Testis (tissue), 3 donors: Measurements from ENCODE around the gene PTRH1. TPM values are rescaled to one million over a fixed set of nuclear protein-coding genes. Genes with fewer than 3 reads are reported as not detected.

Source experiments
- DNase-seq: peaks from one replicate; pipeline ENCODE4 v3.0.0-alpha.2; 2019
- H3K27ac ChIP-seq, 2 donors: fragments of 200-600 bp; sonication (generic); one replicate each; pipeline ENCODE4 v1.5.1; 2019
- H3K27me3 ChIP-seq: fragments of 200-600 bp; sonication (generic); one replicate; pipeline ENCODE4 v1.5.1; 2019
- H3K36me3 ChIP-seq: fragments of 200-600 bp; sonication (generic); one replicate; pipeline ENCODE4 v1.5.1; 2017; ENCODE audit warnings: low read depth; ENCODE audit errors: missing control alignments
- H3K4me1 ChIP-seq: fragments of 200-600 bp; sonication (generic); one replicate; pipeline ENCODE4 v1.5.1; 2019
- H3K4me3 ChIP-seq, 2 donors: fragments of 200-600 bp; sonication (generic); one replicate each; pipeline ENCODE4 v1.5.1; 2017 to 2019
- H3K9me3 ChIP-seq: fragments of 200-600 bp; sonication (generic); one replicate; pipeline ENCODE4 v1.5.1; 2017
- POLR2A ChIP-seq: fragments of 450-650 bp; IDR thresholded peaks from one replicate; pipeline ENCODE4 v1.6.1; 2017; ENCODE audit warnings: antibody characterized with exemption, mild to moderate bottlenecking, moderate library complexity
- WGBS, 2 donors: methylation state at CpG; one replicate each; pipeline ENCODE4 v1.1.5; 2018; 5-methylcytosine and 5-hydroxymethylcytosine counted together
- intact Hi-C: fragments of 100-400 bp; cut with DNase I; formaldehyde crosslinking; loops from one replicate; pipeline ENCODE4 v1.15.1; 2023; ENCODE audit warnings: low total_unique reads
- polyA plus RNA-seq: library from polyadenylated mRNA; stranded (reverse); fragments of 350-450 nt; fragmentation: Illumina TruSeq; extraction: RNeasy Lipid Tissue Mini Kit (QIAGEN cat#74804); gene quantifications from one replicate; pipeline ENCODE4 v1.2.3, GENCODE V29; 2014; ENCODE audit warnings: low read depth, low replicate concordance; ENCODE audit not compliant: insufficient read depth
- total RNA-seq, 2 donors: library from RNA; depleted of rRNA; stranded (reverse); fragments of >200 nt; gene quantifications; one replicate each; pipeline ENCODE4 v1.2.3, GENCODE V29; 2016
- TF ChIP-seq, protein P1 (sequence below), 3 experiments: fragments of 450-650 bp in 2 of 3; fragments of 200-600 bp in 1 of 3; sonication (generic) in 1 of 3; IDR thresholded peaks; one replicate each; pipeline ENCODE4 v1.5.1; 2016 to 2019; ENCODE audit warnings: antibody characterized with exemption in 3 of 3, mild to moderate bottlenecking in 2 of 3, moderate library complexity in 1 of 3

Gene PTRH1
- total and polyA plus RNA-seq, 3 donors from 2014 or later: 18.2 to 24.5 (median 19.0) TPM

GRCh38 chr9:127683723-127684122 lies 31.7 kb downstream of the PTRH1 start:
- Histone ChIP-seq H3K9me3 (no peaks in the 10 kb centered on the region), H3K36me3 (no peaks in the 10 kb centered on the region), H3K27me3 (no peaks in the 10 kb centered on the region), H3K27ac (no peak overlapping the region), H3K4me1 (no peaks in the 10 kb centered on the region), H3K4me3 (no peak overlapping the region)
- 91 to 92% methylated on average over 5 of the region's 5 CpGs for WGBS, 2 donors
- intact Hi-C loops: no loop called here
- TF ChIP-seq, protein P1, sequence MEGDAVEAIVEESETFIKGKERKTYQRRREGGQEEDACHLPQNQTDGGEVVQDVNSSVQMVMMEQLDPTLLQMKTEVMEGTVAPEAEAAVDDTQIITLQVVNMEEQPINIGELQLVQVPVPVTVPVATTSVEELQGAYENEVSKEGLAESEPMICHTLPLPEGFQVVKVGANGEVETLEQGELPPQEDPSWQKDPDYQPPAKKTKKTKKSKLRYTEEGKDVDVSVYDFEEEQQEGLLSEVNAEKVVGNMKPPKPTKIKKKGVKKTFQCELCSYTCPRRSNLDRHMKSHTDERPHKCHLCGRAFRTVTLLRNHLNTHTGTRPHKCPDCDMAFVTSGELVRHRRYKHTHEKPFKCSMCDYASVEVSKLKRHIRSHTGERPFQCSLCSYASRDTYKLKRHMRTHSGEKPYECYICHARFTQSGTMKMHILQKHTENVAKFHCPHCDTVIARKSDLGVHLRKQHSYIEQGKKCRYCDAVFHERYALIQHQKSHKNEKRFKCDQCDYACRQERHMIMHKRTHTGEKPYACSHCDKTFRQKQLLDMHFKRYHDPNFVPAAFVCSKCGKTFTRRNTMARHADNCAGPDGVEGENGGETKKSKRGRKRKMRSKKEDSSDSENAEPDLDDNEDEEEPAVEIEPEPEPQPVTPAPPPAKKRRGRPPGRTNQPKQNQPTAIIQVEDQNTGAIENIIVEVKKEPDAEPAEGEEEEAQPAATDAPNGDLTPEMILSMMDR (IDR thresholded peaks at IDR 0.05): no peak
- no peak for TF ChIP-seq POLR2A
- DNase-seq: no peak

DNA sequence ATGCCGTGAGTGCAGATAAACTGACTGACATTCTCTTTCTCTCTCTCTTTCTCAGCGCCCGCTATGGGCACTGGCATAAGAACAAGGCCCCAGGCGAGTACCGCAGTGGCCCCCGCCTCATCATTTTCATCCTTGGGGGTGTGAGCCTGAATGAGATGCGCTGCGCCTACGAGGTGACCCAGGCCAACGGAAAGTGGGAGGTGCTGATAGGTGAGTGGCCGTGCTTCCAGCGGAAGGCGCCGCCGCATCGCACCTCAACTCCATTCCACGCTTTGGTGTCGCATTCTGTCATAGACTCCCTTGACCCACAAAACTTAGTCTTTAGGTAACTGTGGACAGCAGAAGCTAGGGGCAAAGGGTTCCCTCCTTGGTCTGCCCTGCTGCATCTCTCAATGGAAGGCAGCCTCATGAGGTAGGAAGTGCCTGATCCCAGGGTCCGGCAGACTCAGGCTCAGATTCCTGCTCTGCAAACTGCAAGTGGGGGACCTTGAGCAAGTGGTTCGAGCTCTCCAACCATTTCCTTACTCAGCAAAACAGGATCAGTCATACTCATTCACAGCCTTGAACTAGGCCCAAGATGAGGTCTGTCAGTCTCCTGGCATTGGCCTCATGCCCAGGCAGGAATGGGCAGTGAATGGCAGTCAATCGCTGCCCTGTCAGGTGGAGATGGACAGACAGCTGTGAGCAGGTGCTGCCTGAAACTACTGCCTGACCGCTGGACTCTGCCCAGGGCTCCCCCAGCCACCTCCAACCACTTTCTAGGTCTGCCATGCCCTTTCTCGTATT lies 32.9 kb downstream of the PTRH1 start:
- TF ChIP-seq, protein P1 (IDR thresholded peaks at IDR 0.05): no peak
- TF ChIP-seq POLR2A: no peak
- WGBS, 2 donors: 92 to 95% methylated on average over 23 of the region's 23 CpGs

GRCh38 chr9:127680846-127681245 lies 34.6 kb downstream of the PTRH1 start:
- Histone ChIP-seq H3K4me3 (no peak overlapping the region), H3K9me3 (no peaks in the 10 kb centered on the region), H3K27ac (no peak overlapping the region), H3K4me1 (no peaks in the 10 kb centered on the region), H3K27me3 (no peaks in the 10 kb centered on the region), H3K36me3 (no peaks in the 10 kb centered on the region)
- no peak for DNase-seq
- intact Hi-C loops: no loop called here
- WGBS, 2 donors: 91 to 96% methylated on average over 9 of the region's 9 CpGs
- TF ChIP-seq, protein P1 (IDR thresholded peaks at IDR 0.05): no peak
- no peak for TF ChIP-seq POLR2A

More for the DNA sequence above, 32.9 kb downstream of the PTRH1 start:
- Histone ChIP-seq H3K9me3 (no peaks in the 10 kb centered on the region), H3K36me3 (no peaks in the 10 kb centered on the region), H3K4me3 (no peak overlapping the region), H3K27ac (no peak overlapping the region), H3K27me3 (no peaks in the 10 kb centered on the region), H3K4me1 (no peaks in the 10 kb centered on the region)
- no peak for DNase-seq
- intact Hi-C loops: no loop called here

DNA sequence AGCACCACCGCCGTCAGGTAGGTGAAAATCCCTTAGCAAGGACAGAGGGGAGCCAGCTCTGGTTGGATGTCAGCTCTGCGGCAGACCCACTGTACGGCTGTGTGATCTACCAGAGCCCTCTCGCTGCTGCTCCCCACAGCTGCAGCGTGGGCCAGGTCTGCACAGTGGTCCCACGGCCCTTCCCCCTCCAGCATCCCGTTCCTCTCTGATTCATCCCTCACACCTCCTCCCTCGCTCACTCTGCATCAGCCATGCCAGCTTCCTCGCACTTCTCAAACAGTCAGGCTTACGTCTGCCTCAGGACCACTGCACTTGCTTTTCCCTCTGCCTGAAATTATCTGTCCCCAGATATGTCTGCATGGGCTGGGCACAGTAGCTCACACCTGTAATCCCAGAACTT lies 35.2 kb downstream of the PTRH1 start:
- WGBS, 2 donors: 84 to 87% methylated on average over 11 of the region's 11 CpGs
- no peak for DNase-seq
- Histone ChIP-seq H3K27ac (no peak overlapping the region), H3K4me3 (no peak overlapping the region), H3K27me3 (no peaks in the 10 kb centered on the region), H3K36me3 (no peaks in the 10 kb centered on the region), H3K4me1 (no peaks in the 10 kb centered on the region), H3K9me3 (no peaks in the 10 kb centered on the region)
- intact Hi-C loops: no loop called here
- TF ChIP-seq, protein P1 (IDR thresholded peaks at IDR 0.05): no peak
- TF ChIP-seq POLR2A: no peak

DNA sequence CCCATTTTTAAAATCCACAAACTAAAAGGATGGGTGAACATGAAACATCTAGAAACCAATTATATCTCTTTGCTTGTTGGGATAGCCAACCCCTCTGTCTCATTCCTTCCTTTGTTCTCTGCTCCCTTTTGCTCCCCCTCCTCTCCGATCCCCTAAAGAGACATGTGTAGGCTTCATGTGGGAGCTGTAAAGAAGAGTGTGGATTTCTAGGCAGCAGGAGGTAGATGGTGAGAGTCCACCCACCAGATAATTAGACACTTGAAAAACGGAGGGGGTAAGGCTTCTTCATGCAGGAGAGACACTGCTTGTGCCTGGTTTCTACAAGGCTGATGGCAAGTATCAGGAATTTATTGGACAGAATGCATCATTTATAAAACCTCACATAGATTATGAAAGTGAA lies 36.0 kb downstream of the PTRH1 start:
- no peaks in the 10 kb centered on the region for H3K36me3 ChIP-seq
- intact Hi-C loops: no loop called here
- no peaks in the 10 kb centered on the region for H3K9me3 ChIP-seq
- TF ChIP-seq POLR2A: no peak
- TF ChIP-seq, protein P1 (IDR thresholded peaks at IDR 0.05): no peak
- no peak for DNase-seq
- H3K4me3 ChIP-seq: no peak overlapping the region
- H3K27me3 ChIP-seq: no peaks in the 10 kb centered on the region
- no peak overlapping the region for H3K27ac ChIP-seq
- 77 to 84% methylated on average over 2 of the region's 2 CpGs for WGBS, 2 donors
- no peaks in the 10 kb centered on the region for H3K4me1 ChIP-seq
